NCI-H128 (cell line): Measurements from ENCODE around the gene CORO1A.
"Not testable (repeated sequence)": the region's sequence is repeated elsewhere in the genome, so short reads cannot be mapped to it uniquely, and the experiment has no call there.

Experiments used
- DNase-seq: peaks from one replicate; lab custom pipeline; 2025; ENCODE audit not compliant: unreplicated experiment; lab: John Stamatoyannopoulos, UW

The CORO1A gene

DNA sequence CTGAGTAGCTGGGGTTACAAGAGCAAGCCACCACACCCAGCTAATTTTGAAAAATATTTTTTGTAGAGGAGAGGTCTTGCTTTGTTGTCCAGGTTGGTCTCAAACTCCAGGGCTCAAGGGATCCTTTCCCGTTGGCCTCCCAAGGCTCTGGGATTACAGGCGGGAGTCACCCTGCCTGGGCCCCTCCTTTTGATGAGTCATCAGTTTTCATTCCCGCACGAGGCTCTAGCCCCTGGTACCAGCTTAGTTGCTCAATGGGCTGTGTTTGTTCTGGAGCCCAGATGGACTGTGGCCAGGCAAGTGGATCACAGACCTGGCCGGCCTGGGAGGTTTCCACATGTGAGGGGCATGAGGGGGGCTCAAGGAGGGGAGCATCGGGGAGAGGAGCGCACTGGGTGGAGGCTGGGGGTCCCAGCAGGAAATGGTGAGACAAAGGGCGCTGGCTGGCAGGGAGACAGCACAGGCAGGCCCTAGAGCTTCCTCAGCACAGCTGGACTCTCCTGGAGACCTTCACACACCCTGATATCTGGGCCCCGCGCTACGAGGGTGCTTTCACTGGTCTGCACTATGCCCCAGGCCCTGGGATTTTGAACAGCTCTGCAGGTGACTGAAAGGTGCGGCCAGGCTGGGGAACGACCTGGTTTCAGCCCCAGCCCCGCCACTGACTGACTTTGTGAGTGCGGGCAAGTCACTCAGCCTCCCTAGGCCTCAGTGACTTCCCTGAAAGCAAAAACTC is 16.4 kb downstream of the CORO1A start:
- DNase-seq: not testable (repeated sequence)

DNA sequence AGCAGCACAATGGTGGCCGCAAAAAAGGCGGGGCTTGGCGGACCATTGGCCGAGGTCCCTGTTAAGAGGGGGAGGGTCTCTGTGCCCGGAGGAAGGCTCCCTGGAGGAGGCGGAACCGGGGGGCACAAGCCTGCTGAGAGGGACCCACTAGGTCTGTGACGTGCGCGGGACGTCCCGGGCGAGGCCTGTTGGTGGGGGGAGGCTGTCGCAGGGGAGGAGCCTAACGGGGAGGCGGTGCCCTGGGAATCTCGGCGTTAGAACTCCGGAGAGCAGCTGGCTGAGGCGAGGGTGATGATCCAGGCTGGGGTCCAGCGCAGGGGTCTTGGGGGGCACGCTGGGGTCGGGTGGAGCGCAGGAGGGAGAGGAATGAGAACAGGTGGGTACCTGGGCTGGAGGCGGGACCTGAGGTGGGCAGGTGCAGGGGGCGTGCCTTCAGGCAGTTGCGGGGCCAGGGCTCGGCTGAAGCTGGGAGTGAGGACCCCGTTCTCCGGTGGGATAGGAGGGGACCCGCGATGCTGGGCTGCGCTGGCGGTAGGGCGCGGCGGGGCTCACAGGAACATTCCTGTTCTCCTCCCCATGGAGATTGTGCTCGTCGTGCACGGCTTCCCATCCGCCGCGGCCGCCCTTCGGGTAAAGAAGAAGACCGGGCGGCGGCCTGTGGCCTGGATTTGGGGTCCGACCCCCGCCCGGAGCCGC is 22.3 kb downstream of the CORO1A start:
- not testable (repeated sequence) for DNase-seq

GRCh38 chr16:30206252-30206651 is 22.9 kb downstream of the CORO1A start:
- DNase-seq: not testable (repeated sequence)

GRCh38 chr16:30207063-30207704 is 23.8 kb downstream of the CORO1A start:
- DNase-seq: not testable (repeated sequence)

DNA sequence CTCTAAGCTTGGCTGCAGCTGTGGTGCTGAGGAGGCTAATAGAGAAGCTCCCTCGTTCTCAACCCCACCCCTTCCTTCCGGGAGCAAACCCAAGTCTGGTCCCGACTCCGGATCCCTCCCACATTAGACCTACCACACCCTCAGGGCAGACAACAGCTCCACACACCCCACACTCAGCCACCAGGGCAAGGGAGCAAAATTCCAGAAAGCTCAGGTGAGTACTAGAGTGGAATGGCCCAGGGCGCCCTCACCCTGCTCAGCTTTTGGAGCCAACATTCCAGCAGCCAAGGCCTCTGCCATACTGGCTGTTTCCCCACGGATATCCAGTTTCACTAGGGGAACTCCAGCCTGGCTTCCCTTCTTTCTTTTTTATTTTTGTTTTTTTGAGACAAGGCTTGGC is 25.6 kb downstream of the CORO1A start:
- DNase-seq: not testable (repeated sequence)

GRCh38 chr16:30211414-30211813 is 28.0 kb downstream of the CORO1A start:
- DNase-seq: not testable (repeated sequence)

GRCh38 chr16:30217082-30217481 is 33.7 kb downstream of the CORO1A start:
- not testable (repeated sequence) for DNase-seq
